Activated CD8-positive, alpha-beta T cell treated with anti-CD3 and anti-CD28 coated beads for 36 hours (primary cell): ENCODE measurements around the gene KCNMA1. TPM values are rescaled to one million over a fixed set of nuclear protein-coding genes. Genes with fewer than 3 reads are reported as not detected.

Experiments used
- ATAC-seq: fragments of 200-7000 bp; cut with Tn5 transposase; one replicate; pipeline ENCODE4 v1.10.0; 2021; ENCODE audit warnings: mild to moderate bottlenecking, moderate library complexity
- CTCF ChIA-PET: fragments of 350-600 bp; sonication (Branson Sonifier 250); formaldehyde crosslinking; loops from one replicate; lab custom pipeline; 2021; ENCODE audit warnings: antibody characterized with exemption; lab: Charles Lee
- POLR2A ChIA-PET: fragments of 350-600 bp; sonication (Branson Sonifier 250); formaldehyde crosslinking; loops from one replicate; lab custom pipeline; 2021; ENCODE audit warnings: antibody characterized with exemption; lab: Charles Lee
- DNase-seq: peaks from one replicate; pipeline ENCODE4 v3.0.0-alpha.2; 2020
- H3K27ac Mint-ChIP-seq: one replicate; pipeline ENCODE4 v1.8.0; 2021; ENCODE audit warnings: mild to moderate bottlenecking, mixed read lengths
- H3K27me3 Mint-ChIP-seq: one replicate; pipeline ENCODE4 v1.8.0; 2021; ENCODE audit warnings: mixed read lengths
- H3K36me3 Mint-ChIP-seq: one replicate; pipeline ENCODE4 v1.8.0; 2021; ENCODE audit warnings: low read depth, mixed read lengths
- H3K4me1 Mint-ChIP-seq: one replicate; pipeline ENCODE4 v1.8.0; 2021; ENCODE audit warnings: low read depth, mixed read lengths
- H3K4me3 Mint-ChIP-seq: one replicate; pipeline ENCODE4 v1.8.0; 2021; ENCODE audit warnings: mild to moderate bottlenecking, moderate library complexity, mixed read lengths
- H3K9me3 Mint-ChIP-seq: one replicate; pipeline ENCODE4 v1.8.0; 2021; ENCODE audit warnings: mixed read lengths
- intact Hi-C: fragments of 100-400 bp; cut with micrococcal nuclease; formaldehyde crosslinking; loops from one replicate; pipeline ENCODE4 v1.10.0; 2022
- total RNA-seq, 2 experiments: library from RNA; stranded (reverse); gene quantifications; one replicate each; pipeline ENCODE4 v1.2.3, GENCODE V29; 2021
- TF ChIP-seq, protein P1 (sequence below): fragments of 200-600 bp; IDR thresholded peaks from one replicate; pipeline ENCODE4 v1.8.0; 2022; ENCODE audit warnings: antibody characterized with exemption, mild to moderate bottlenecking

KCNMA1 gene
- total RNA-seq, 2 experiments from 2014 or later = 0.18 TPM; not detected in 1

DNA sequence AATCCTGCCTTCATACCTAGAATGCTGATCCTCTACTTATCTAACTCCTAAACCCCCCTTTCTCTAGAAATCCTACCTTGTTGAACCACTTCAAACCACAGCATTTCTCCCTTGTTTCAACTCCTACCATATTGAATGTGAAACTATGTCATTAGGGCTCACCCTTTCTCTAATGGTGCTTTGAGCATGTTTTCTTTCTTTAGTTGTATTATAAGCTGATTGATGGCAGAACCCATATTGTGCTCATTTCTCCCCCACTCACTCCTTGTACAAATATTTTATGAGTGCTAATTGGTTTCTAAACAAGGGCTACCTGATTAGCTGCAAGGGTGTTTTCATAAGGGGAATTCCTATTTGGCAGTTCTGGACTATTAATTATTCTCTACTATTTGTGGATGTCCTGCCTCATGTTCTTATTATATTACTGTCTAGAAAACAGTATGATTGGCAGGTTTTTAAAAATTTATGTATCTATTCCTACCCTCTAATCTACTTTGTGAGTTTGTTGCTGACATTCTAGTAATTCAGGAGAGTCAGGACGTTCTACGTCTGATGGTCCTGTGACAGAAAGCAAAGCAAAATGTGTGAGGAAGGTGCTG lies 765.8 kb downstream of the KCNMA1 start:
- H3K4me3 Mint-ChIP-seq = no peak overlapping the region
- DNase-seq (no peak), ATAC-seq (no peak)
- CTCF ChIA-PET = no interaction called here
- H3K27ac Mint-ChIP-seq = no peak overlapping the region
- POLR2A ChIA-PET = no interaction called here
- H3K27me3 Mint-ChIP-seq = peaks cover 6% of the 10 kb centered on the region
- intact Hi-C loops = no loop called here
- H3K36me3 Mint-ChIP-seq = no peaks in the 10 kb centered on the region
- H3K9me3 Mint-ChIP-seq = no peaks in the 10 kb centered on the region
- no peaks in the 10 kb centered on the region for H3K4me1 Mint-ChIP-seq
- TF ChIP-seq, protein P1, sequence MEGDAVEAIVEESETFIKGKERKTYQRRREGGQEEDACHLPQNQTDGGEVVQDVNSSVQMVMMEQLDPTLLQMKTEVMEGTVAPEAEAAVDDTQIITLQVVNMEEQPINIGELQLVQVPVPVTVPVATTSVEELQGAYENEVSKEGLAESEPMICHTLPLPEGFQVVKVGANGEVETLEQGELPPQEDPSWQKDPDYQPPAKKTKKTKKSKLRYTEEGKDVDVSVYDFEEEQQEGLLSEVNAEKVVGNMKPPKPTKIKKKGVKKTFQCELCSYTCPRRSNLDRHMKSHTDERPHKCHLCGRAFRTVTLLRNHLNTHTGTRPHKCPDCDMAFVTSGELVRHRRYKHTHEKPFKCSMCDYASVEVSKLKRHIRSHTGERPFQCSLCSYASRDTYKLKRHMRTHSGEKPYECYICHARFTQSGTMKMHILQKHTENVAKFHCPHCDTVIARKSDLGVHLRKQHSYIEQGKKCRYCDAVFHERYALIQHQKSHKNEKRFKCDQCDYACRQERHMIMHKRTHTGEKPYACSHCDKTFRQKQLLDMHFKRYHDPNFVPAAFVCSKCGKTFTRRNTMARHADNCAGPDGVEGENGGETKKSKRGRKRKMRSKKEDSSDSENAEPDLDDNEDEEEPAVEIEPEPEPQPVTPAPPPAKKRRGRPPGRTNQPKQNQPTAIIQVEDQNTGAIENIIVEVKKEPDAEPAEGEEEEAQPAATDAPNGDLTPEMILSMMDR = no peak

DNA sequence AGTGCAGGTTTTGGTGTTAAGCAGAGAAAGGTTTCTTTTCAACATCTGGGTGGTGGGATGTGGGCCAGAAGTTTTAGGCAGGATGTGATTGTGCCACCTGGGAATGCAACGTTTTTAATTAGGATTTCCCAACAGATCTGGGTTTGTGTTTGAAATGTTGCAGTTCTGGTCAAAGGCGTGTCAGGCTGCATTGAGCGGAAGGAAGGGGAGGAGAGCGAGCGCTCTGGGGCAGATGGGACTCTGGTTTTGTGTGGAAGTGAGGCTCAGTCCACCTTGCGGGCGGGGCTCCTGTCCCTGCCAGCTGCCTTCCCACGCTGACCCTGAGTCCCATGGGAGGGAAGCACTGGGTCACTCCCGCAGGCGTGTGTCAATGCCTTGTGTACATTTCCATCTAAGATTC lies 767.7 kb downstream of the KCNMA1 start:
- Mint-ChIP-seq H3K4me1 (no peaks in the 10 kb centered on the region), H3K36me3 (no peaks in the 10 kb centered on the region), H3K4me3 (no peak overlapping the region), H3K27me3 (peaks cover 5% of the 10 kb centered on the region), H3K9me3 (no peaks in the 10 kb centered on the region), H3K27ac (no peak overlapping the region)
- intact Hi-C loops = no loop called here
- POLR2A ChIA-PET = no interaction called here
- DNase-seq = no peak
- TF ChIP-seq, protein P1 = no peak
- CTCF ChIA-PET = no interaction called here
- no peak for ATAC-seq

DNA sequence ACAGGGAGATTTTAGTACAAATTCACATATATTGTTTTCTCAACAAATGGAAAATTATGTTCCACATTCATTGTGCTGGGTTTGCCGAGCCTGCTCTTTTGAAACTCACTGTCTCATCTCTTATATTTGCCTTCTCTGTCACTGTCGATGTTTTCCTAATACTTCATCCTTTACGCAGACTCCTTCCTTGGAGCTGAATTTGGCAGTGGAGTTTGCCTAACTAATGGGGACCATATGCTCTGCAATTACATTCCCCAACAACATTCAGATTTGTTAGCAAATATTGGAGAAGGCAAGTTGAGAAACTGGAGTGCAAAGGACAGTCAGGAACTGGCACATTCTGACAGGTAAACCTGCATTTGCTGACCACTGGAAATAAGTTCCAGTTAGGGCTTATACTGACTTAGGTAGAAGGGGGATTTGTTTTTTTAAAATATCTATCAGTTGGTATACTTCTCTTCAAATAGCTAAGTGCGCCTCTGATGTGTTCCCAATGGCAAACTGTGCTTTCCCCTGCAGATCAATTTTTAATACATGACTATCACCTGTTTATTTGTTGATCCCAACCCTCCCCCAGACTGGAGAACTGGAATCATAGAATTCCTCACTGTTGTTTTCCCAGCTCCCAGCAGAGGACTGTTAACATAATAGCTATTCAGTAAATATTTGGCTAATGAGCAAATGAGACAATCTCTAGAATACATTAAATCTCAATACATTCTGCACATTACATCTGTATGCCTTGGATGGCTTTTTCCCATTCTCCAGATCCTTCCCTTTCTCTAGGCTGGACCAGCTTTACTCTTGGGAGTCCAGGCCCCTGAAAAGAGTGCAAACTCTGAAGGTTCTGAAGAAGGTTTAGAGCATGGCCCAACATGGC lies 769.3 kb downstream of the KCNMA1 start:
- ATAC-seq = no peak
- intact Hi-C loops = no loop called here
- peaks cover 5% of the 10 kb centered on the region for H3K27me3 Mint-ChIP-seq
- H3K9me3 Mint-ChIP-seq = no peaks in the 10 kb centered on the region
- no peak overlapping the region for H3K4me3 Mint-ChIP-seq
- CTCF ChIA-PET = no interaction called here
- no peaks in the 10 kb centered on the region for H3K36me3 Mint-ChIP-seq
- no peaks in the 10 kb centered on the region for H3K4me1 Mint-ChIP-seq
- TF ChIP-seq, protein P1 = no peak
- POLR2A ChIA-PET = no interaction called here
- no peak for DNase-seq
- no peak overlapping the region for H3K27ac Mint-ChIP-seq

DNA sequence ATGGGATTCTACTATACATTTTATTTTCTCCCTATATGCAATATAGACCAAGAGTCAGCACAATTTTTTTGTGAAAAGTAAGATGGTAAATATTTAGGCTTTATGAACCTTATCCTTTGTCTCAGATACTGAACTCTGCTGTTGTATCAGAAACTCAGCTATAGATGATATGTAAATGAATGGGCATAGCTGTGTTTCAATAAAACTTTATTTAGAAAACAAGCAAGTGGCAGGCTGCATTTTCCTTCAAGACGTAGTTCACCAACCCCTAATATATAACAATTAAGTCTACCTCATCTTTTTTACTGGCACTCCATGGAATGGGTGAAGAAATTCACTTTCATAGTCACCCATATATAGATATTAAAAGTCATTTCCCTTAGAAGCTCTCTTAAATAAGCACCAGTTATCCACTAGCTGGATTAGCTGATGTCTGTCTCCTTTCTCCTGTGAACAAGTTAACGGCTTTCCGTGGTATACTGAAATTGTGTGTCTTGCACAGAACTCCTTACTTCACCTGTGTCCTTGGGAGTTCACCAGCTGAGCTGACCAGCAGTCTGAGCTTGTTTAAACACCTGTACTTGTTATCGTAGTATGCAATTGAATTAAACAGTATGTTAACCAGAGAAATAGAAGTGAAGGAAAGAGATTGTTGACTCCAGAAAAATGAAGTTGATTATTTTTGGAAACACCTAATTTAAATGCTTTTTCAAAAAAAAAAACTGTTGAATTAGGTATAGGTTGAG lies 770.6 kb downstream of the KCNMA1 start:
- intact Hi-C loops = no loop called here
- CTCF ChIA-PET = no interaction called here
- Mint-ChIP-seq H3K36me3 (no peaks in the 10 kb centered on the region), H3K4me1 (no peaks in the 10 kb centered on the region), H3K4me3 (no peak overlapping the region), H3K9me3 (no peaks in the 10 kb centered on the region), H3K27ac (no peak overlapping the region), H3K27me3 (peaks cover 3% of the 10 kb centered on the region)
- POLR2A ChIA-PET = no interaction called here
- DNase-seq (no peak), ATAC-seq (no peak)
- TF ChIP-seq, protein P1 = no peak

DNA sequence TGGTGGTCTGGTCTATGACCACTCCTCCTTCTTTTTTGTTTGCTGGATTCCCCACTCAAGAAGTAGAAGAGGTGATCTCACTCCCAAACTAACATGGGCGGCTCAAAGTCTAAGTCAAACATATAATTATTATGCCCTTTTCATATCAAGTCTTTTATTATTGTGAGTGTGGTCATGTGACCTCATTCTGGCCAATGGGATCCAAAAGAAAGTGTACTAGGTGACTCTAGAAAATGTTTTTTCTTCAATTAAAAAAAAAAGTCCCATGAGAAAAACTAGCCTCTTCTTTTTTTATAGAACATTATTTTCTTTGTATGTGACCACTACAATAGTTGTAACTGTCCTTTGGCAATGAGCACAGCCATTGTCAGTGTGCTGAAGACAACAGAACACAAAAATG lies 772.7 kb downstream of the KCNMA1 start:
- Mint-ChIP-seq H3K36me3 (no peaks in the 10 kb centered on the region), H3K9me3 (no peaks in the 10 kb centered on the region), H3K4me3 (no peak overlapping the region), H3K27ac (no peak overlapping the region), H3K4me1 (no peaks in the 10 kb centered on the region), H3K27me3 (no peaks in the 10 kb centered on the region)
- TF ChIP-seq, protein P1 = no peak
- no peak for ATAC-seq
- POLR2A ChIA-PET = no interaction called here
- intact Hi-C loops = no loop called here
- DNase-seq = no peak
- CTCF ChIA-PET = no interaction called here
